Measurements from ENCODE around the gene PDIK1L.

The PDIK1L gene

DNA sequence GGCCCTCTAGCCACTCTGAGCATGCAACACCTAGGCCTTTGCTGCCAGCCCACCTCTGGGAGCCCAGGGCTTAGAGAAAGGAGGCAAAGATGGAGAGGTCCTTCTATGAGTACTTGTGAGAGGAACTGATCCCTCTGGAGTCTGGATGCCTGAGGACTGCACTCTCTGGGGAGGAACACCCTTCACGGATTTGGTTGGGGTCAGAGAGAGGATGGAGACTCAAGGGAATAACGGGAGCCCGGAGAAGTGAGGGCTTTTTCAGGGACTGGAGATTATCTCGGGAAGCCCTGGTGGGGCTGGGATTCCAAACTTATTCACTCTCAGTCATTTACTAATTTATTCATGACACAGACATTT is 57.6 kb downstream of the PDIK1L start:
- no peak for DNase-seq (ENCODE audit: low read depth in 1 of 2, low spot score in 1 of 2)

DNA sequence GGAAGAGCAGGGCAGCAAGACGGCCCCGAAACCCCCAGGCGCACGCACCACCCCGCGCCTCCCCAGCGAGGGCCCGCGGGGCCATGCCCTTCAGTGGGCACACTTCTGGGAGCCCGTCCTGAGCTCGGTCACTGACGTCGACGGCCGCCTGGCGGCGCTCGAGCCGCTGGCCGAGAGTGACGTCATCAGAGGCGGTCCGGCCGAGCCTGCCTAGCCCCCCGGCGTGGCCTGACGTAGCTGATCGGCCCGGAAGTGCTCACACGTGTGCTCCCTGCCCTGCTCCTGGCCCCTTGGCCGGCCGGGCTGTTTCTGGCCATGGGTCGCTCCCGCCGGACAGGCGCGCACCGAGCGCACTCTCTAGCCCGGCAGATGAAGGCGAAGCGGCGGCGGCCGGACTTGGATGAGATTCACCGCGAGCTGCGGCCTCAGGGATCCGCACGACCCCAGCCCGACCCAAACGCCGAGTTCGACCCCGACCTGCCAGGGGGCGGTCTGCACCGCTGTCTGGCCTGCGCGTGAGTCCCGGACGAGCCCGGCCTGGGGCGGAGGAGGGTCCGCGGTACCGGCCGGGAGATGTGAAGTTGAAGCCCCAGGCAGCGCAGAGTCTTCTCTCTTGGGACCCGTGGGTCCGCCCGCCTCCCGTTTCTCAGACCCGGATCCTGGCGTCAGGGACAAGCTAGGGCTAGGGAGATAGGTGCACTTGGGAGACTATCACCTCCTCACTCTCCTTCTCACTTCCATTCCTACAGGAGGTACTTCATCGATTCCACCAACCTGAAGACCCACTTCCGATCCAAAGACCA is 58.2 kb downstream of the PDIK1L start, which contains the start of gene ZNF593:
TSS of gene ZNF593 (plus strand) at position 240 of the 803 bp plus-strand sequence. CDS start at position 316, 76 bp downstream.
- DNase-seq (ENCODE audit: low read depth in 1 of 2, low spot score in 1 of 2): peak; percentile 78 to 84

DNA sequence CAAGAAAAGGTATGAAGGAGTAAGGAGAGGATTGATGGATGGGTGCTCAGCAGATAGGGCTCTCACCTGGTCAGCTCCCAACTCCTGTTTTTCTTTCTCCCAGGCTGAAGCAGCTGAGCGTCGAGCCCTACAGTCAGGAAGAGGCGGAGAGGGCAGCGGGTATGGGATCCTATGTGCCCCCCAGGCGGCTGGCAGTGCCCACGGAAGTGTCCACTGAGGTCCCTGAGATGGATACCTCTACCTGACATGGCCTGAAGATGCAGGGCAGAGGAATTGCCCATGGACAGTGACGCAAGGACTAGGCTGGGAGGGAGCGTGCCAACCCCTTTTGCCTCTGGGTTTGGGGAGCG is 58.8 kb downstream of the PDIK1L start:
- no peak for DNase-seq (ENCODE audit: low read depth in 1 of 2, low spot score in 1 of 2)

DNA sequence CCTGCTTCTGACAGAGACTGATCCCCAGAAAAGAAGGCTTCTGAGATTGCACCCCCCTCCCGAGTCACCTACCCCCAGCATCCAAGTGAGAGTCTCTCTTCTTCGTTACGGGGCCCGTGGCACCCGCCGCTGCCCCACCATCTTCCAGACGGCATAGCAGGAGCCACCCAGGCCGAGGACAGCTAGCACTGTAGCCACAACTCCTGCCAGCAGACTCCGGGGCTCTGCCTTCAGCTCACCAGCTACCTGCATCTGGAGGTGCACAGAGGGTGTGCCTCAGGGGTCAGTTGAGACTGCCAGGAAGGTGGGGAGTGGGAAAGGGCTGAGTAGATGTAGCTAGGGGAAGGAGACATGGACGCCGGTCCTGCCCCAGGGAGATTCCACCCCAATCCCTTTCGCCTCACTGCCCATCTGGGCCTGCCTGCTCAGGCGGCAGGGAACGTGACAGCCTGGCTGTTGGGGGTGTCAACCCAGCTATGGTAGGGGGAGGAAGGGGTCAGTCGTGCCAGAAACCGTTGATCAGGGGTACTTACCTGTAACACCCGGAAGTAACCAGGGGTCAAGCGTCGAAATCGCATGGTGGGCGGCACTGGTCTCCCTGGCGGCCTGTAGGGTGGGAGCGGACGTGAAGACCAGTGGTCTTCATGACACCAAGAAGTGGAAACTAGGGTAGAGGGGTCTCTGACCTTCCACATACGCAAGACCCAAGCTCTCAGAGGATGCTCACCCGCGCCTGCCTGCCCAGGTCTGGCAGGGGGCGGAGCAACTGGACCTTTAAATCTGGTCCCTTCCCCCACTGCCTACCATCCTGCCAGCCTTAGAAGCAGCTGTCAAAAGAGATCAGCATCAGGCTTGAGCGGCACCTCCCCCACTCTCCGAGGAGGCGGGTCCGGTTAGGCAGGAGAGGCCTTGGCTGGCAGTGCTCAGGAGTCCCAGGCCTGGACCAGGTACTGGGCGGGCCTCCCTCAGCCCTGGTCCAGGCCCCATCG is 59.8 kb downstream of the PDIK1L start, which contains the start of gene ZNF593OS:
TSS of gene ZNF593OS (minus strand) at position 749 of the 989 bp plus-strand sequence. CDS start at position 578, 171 bp downstream.
- DNase-seq (ENCODE audit: low read depth in 1 of 2, low spot score in 1 of 2): no peak

All from activated CD4-positive, alpha-beta T cell treated with anti-CD3 and anti-CD28 coated beads, Interleukin-2, amount 50 U/mL, for 24 hours (primary cell).